HG02943 (cell line): ENCODE data around the gene SULT1C3.

Experiments
- ATAC-seq: cut with Tn5 transposase; IDR thresholded peaks from one replicate; pipeline ENCODE4 v1.9.1; 2021; ENCODE audit warnings: mild to moderate bottlenecking, low read depth, moderate library complexity; ENCODE audit not compliant: unreplicated experiment

The SULT1C3 gene

GRCh38 chr2:108239786-108240185 is at the start of gene SULT1C3:
TSS of gene SULT1C3 (plus strand) at chr2:108239968. CDS start at chr2:108247195, 7,227 bp downstream.
- ATAC-seq: no peak

- no peak for ATAC-seq
These were observed 46.5 kb upstream of the SULT1C3 start for GRCh38 chr2:108193251-108193650.

GRCh38 chr2:108194409-108195132 is 45.2 kb upstream of the SULT1C3 start:
- ATAC-seq: no peak

- no peak for ATAC-seq
These were observed 44.7 kb upstream of the SULT1C3 start for GRCh38 chr2:108195133-108195439.

- no peak for ATAC-seq
These were observed 40.0 kb upstream of the SULT1C3 start for GRCh38 chr2:108199726-108200125.

GRCh38 chr2:108200569-108200968 is 39.2 kb upstream of the SULT1C3 start:
- no peak for ATAC-seq

GRCh38 chr2:108212671-108213070 is 27.1 kb upstream of the SULT1C3 start:
- no peak for ATAC-seq

GRCh38 chr2:108215794-108216211 is 24.0 kb upstream of the SULT1C3 start:
- no peak for ATAC-seq

GRCh38 chr2:108217211-108217610 is 22.6 kb upstream of the SULT1C3 start:
- no peak for ATAC-seq

- no peak for ATAC-seq
These were observed 20.1 kb upstream of the SULT1C3 start for GRCh38 chr2:108219688-108220087.

GRCh38 chr2:108220191-108220590 is 19.6 kb upstream of the SULT1C3 start:
- ATAC-seq: no peak

- ATAC-seq: no peak
These were observed 18.7 kb upstream of the SULT1C3 start for GRCh38 chr2:108220942-108221541.

- no peak for ATAC-seq
These were observed 17.5 kb upstream of the SULT1C3 start for GRCh38 chr2:108222261-108222660.

- no peak for ATAC-seq
These were observed 16.2 kb upstream of the SULT1C3 start for GRCh38 chr2:108223573-108223972.

- no peak for ATAC-seq
These were observed 15.7 kb upstream of the SULT1C3 start for GRCh38 chr2:108224022-108224421.

GRCh38 chr2:108226564-108226963 is 13.2 kb upstream of the SULT1C3 start:
- ATAC-seq: no peak

GRCh38 chr2:108228006-108228405 is 11.8 kb upstream of the SULT1C3 start:
- ATAC-seq: no peak

GRCh38 chr2:108228537-108228936 is 11.2 kb upstream of the SULT1C3 start:
- no peak for ATAC-seq

GRCh38 chr2:108229875-108230274 is 9.9 kb upstream of the SULT1C3 start:
- no peak for ATAC-seq

GRCh38 chr2:108235577-108235976 is 4.2 kb upstream of the SULT1C3 start:
- no peak for ATAC-seq

- no peak for ATAC-seq
These were observed 3.0 kb upstream of the SULT1C3 start for GRCh38 chr2:108236676-108237335.

GRCh38 chr2:108240966-108241365 is 1.2 kb downstream of the SULT1C3 start:
- ATAC-seq: no peak
